GM19467 (cell line): ENCODE measurements around the gene MFAP2.

Source experiments
- ATAC-seq: cut with Tn5 transposase; IDR thresholded peaks from one replicate; pipeline ENCODE4 v1.9.1; 2021; ENCODE audit warnings: mild to moderate bottlenecking, moderate library complexity; ENCODE audit not compliant: unreplicated experiment

MFAP2 gene

GRCh38 chr1:16981269-16981849, 939 bp upstream of the MFAP2 start:
- ATAC-seq: no peak

DNA sequence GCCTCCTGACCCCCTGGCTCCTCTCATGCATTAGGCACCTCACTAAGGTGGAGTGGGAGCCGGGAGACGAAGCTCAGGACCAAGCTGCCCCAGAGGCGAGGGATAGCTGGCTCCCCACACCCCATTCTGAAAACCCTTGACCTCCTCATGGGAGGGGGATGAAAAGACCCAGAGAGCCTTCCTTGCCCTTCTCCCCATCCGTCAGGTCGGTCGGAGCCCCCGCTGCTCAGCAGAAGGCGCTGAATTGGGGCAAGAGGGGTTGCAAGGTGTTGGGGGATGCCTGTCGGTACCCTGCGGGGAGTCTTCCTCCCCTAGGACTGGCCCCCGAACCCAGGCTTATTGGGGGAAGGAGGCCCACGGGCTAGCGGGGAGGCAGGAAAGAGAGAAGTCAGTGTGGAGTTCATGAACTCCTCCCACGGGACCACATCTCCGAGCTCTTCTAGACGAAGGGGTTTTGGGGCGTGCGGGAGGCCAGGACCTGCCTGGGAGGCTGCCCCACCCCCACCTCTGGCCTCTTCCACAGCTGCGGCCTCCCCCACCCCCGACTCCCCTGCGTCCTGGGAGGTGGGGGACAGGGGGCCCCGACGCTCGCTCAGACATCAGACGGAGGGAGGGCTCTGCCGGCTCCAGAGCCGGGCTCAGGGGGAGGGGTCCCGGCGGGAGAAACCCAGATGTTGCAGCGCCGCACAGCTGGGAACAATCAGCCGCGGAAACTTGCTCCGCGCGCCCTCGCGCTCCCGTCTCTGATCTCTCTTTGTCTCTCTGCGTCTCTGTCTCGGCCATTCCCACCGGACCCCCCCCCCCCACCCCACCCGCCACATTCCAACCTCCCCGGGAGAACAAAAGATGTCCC, 719 bp downstream of the MFAP2 start:
- ATAC-seq: no peak

- no peak for ATAC-seq
These were observed 1.6 kb downstream of the MFAP2 start for GRCh38 chr1:16978567-16979474.

DNA sequence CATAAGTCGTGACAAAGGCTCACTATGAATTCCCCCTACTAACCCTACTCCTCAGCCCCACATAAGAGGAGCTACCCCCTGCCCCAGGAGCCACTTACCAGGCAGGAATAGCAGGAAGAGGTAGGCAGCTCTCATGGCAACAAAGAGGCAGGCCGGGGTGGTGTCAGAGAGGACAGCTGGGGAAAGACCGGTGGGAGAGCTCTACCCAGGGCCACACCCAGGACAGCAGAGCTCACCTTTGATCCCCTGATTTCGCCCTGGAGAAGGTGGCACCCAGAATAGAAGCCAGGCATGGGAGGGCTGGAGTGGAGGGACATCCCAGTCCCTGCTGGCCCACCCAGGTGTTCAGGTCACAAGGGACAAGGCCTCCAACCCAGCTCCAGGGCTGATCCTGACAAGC, 2.3 kb downstream of the MFAP2 start:
- ATAC-seq: no peak

GRCh38 chr1:16977377-16977776, 3.0 kb downstream of the MFAP2 start:
- no peak for ATAC-seq

DNA sequence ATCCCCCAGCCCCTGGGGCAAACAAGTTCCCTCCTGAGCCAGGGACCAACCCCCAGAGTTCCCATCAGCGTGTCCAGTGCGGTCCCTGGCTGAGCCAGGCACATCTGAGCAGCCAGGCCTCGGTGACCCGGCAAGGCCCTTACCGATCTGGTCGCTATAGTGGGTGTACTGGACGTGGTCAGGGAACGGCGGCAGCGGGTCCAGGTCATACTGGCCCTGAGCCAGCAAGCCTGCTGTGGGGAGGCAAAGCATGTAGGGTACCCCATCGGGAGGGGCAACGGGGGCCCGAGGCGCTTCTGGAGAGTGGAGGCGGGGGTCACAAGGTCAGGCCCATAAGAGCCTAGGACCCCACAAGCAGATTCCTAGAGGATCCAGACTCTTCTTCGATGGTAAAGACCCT, 3.5 kb downstream of the MFAP2 start:
- no peak for ATAC-seq

- no peak for ATAC-seq
These were observed 4.6 kb downstream of the MFAP2 start for GRCh38 chr1:16975838-16976237.

- ATAC-seq: no peak
These were observed 5.2 kb downstream of the MFAP2 start for GRCh38 chr1:16975211-16975610.

DNA sequence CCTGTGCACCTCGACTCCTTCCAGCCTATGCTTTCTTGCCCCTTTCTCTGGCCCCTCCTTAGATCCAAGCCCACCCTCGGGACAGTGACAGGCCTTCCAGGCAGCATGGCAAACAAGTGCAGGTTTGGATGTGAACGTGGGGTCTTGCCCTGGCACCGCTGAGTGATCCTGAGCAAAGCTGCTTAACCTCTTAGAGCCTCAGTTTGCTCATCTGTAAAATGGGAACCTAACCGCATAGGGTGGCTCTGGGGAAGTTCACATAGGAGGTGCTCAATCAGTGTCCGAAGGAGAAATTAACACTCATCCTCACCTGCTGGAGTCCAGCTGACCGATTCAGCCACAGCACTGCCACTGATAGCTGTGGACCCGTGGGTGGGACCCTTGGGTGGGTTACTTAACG, 7.2 kb downstream of the MFAP2 start:
- no peak for ATAC-seq

DNA sequence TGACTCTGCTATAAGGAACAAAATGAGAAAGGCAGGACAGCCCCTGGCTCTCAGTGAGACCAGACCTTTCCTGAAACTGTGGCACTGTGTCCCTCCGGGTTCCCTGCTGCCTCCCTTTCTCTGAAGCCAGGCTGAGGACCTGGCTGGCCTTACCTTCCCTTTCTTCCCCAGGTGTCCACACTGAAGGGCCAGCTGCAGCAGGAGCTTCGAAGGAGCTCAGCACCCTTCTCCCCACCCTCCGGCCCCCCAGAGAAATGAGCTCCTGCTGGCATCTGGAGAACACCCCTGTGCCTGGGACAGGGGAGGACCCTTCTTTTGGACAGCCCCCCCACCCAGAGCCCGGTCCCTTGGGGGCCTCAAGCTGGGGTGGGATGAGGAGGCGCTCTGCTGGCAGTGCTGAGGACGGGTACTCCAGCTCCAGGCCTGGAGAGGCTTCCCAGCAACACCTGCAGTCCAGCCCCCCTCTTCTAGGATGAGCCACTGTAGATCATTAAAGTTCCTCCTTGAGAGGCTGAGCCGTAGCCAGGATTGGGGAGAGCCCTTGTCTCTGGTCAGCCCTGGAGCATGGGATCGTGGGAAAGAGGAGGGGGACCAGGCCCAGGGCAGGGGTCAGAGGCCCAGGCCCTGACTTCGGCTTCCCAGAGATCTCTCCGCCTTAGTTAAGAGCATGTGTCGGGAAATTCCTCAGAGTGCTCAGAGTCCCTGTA, 8.1 kb downstream of the MFAP2 start:
- no peak for ATAC-seq

- ATAC-seq: no peak
These were observed 8.9 kb downstream of the MFAP2 start for GRCh38 chr1:16971341-16972188.

- ATAC-seq: no peak
These were observed 10.1 kb downstream of the MFAP2 start for GRCh38 chr1:16970132-16970910.

- no peak for ATAC-seq
These were observed 10.8 kb downstream of the MFAP2 start for GRCh38 chr1:16969651-16970050.

GRCh38 chr1:16969057-16969611, 11.3 kb downstream of the MFAP2 start:
- ATAC-seq: no peak

DNA sequence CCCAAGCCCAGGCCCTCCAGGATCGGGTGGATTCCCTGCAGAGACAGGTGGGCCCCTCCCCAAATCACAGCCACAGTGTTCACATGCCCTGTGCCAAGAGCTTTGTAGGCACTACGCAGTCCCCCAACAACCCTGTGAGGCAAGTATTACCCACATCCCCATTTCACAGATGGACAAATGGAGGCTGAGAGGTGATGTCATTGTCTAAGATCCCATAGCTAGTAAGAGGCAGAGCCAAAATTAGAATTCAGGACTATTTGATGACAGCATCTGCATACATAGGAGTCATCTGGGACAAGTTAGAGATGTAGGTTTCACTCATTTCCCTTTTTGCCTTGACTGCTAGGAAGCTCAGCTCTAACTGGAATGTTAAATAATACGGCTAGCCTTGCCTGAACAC, 12.0 kb downstream of the MFAP2 start:
- ATAC-seq: no peak

GRCh38 chr1:16967962-16968361, 12.5 kb downstream of the MFAP2 start:
- ATAC-seq: no peak

- no peak for ATAC-seq
These were observed 13.3 kb downstream of the MFAP2 start for GRCh38 chr1:16967095-16967575.

DNA sequence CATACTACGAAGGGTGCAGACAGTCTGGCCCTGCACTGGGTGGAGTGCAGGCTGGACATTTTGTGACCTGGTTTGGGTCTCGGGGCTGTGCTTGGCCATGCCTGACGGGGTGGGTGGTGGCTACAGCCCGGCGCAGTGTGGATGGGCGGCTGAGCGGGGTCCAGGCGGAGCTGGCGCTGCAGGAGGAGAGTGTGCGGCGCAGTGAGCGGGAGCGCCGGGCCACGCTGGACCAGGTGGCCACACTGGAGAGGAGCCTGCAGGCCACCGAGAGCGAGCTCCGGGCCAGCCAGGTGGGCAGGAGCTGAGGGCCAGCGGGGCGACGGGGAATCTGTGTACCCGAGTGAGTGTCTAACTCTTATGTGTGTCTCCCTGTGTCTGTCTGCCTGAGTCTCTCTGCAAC, 14.1 kb downstream of the MFAP2 start:
- ATAC-seq: no peak
